Neural cell (in vitro differentiated cells): ENCODE results near the gene DSCAML1.

Source experiments
- EP300 ChIP-seq: fragments of 450-650 bp; conservative IDR thresholded peaks from 2 replicates; pipeline ENCODE4 v1.6.1; 2014; ENCODE audit warnings: antibody characterized with exemption, mild to moderate bottlenecking, moderate library complexity; ENCODE audit not compliant: poor library complexity, severe bottlenecking
- EZH2 ChIP-seq: fragments of 200-600, 300-800 bp; shearing (Covaris generic), sonication (generic); IDR thresholded peaks from 2 replicates; pipeline ENCODE4 v1.6.1; 2014; ENCODE audit warnings: antibody characterized with exemption, low read length, borderline replicate concordance, mild to moderate bottlenecking; ENCODE audit not compliant: insufficient read depth, poor library complexity, severe bottlenecking
- MXI1 ChIP-seq: fragments of 450-650 bp; conservative IDR thresholded peaks from 2 replicates; pipeline ENCODE4 v1.6.1; 2014; ENCODE audit warnings: antibody characterized with exemption, mild to moderate bottlenecking; ENCODE audit not compliant: poor library complexity, severe bottlenecking
- POLR2AphosphoS5 ChIP-seq: IDR thresholded peaks from 2 replicates; pipeline ENCODE4 v1.6.1; 2012
- SMC3 ChIP-seq: fragments of 450-650 bp; conservative IDR thresholded peaks from 2 replicates; pipeline ENCODE4 v1.6.1; 2014; ENCODE audit warnings: antibody characterized with exemption, mild to moderate bottlenecking, moderate library complexity; ENCODE audit not compliant: poor library complexity
- TAF1 ChIP-seq: IDR thresholded peaks from 2 replicates; pipeline ENCODE4 v1.6.1; 2012; ENCODE audit warnings: low read depth
- TF ChIP-seq, protein P1 (sequence below): fragments of 450-650 bp; IDR thresholded peaks from 2 replicates; pipeline ENCODE4 v1.5.1; 2014; ENCODE audit warnings: antibody characterized with exemption, mild to moderate bottlenecking, moderate library complexity; ENCODE audit not compliant: poor library complexity, severe bottlenecking
- TF ChIP-seq, protein P2 (sequence below): IDR thresholded peaks from 2 replicates; pipeline ENCODE4 v1.6.1; 2012; ENCODE audit warnings: borderline replicate concordance

DNA sequence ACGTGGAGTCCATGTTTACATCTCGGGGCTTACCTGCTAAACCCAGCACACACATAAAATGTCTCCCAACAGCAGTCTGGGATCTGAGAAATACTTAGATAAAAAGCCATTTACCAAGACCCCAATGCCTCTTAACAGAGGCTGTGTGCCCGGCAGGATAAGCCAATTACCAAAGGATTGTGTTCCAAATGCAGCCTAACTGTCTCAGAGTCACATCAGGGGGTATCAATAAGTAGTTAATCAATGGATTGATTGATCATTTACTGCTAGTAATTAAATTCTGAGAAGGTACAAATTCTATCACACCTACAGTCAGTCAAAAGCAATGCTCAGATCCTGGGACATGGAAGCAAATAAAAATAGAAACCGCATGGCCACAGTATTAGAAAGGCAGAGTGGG, 125.6 kb downstream of the DSCAML1 start:
- no peak for TF ChIP-seq EZH2
- TF ChIP-seq, protein P1, sequence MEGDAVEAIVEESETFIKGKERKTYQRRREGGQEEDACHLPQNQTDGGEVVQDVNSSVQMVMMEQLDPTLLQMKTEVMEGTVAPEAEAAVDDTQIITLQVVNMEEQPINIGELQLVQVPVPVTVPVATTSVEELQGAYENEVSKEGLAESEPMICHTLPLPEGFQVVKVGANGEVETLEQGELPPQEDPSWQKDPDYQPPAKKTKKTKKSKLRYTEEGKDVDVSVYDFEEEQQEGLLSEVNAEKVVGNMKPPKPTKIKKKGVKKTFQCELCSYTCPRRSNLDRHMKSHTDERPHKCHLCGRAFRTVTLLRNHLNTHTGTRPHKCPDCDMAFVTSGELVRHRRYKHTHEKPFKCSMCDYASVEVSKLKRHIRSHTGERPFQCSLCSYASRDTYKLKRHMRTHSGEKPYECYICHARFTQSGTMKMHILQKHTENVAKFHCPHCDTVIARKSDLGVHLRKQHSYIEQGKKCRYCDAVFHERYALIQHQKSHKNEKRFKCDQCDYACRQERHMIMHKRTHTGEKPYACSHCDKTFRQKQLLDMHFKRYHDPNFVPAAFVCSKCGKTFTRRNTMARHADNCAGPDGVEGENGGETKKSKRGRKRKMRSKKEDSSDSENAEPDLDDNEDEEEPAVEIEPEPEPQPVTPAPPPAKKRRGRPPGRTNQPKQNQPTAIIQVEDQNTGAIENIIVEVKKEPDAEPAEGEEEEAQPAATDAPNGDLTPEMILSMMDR: no peak
- no peak for TF ChIP-seq EP300
- no peak for TF ChIP-seq POLR2AphosphoS5
- no peak for TF ChIP-seq MXI1
- TF ChIP-seq, protein P2, sequence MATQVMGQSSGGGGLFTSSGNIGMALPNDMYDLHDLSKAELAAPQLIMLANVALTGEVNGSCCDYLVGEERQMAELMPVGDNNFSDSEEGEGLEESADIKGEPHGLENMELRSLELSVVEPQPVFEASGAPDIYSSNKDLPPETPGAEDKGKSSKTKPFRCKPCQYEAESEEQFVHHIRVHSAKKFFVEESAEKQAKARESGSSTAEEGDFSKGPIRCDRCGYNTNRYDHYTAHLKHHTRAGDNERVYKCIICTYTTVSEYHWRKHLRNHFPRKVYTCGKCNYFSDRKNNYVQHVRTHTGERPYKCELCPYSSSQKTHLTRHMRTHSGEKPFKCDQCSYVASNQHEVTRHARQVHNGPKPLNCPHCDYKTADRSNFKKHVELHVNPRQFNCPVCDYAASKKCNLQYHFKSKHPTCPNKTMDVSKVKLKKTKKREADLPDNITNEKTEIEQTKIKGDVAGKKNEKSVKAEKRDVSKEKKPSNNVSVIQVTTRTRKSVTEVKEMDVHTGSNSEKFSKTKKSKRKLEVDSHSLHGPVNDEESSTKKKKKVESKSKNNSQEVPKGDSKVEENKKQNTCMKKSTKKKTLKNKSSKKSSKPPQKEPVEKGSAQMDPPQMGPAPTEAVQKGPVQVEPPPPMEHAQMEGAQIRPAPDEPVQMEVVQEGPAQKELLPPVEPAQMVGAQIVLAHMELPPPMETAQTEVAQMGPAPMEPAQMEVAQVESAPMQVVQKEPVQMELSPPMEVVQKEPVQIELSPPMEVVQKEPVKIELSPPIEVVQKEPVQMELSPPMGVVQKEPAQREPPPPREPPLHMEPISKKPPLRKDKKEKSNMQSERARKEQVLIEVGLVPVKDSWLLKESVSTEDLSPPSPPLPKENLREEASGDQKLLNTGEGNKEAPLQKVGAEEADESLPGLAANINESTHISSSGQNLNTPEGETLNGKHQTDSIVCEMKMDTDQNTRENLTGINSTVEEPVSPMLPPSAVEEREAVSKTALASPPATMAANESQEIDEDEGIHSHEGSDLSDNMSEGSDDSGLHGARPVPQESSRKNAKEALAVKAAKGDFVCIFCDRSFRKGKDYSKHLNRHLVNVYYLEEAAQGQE: no peak
- TF ChIP-seq TAF1: no peak
- TF ChIP-seq SMC3: no peak
